GM19035 (cell line): ENCODE measurements around the gene LRRC3.
"Not testable (repeated sequence)": the region's sequence is repeated elsewhere in the genome, so short reads cannot be mapped to it uniquely, and the experiment has no call there.

Experiments used
- ATAC-seq: cut with Tn5 transposase; IDR thresholded peaks from one replicate; pipeline ENCODE4 v1.9.1; 2021; ENCODE audit not compliant: unreplicated experiment

Gene LRRC3, protein sequence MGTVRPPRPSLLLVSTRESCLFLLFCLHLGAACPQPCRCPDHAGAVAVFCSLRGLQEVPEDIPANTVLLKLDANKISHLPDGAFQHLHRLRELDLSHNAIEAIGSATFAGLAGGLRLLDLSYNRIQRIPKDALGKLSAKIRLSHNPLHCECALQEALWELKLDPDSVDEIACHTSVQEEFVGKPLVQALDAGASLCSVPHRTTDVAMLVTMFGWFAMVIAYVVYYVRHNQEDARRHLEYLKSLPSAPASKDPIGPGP

DNA sequence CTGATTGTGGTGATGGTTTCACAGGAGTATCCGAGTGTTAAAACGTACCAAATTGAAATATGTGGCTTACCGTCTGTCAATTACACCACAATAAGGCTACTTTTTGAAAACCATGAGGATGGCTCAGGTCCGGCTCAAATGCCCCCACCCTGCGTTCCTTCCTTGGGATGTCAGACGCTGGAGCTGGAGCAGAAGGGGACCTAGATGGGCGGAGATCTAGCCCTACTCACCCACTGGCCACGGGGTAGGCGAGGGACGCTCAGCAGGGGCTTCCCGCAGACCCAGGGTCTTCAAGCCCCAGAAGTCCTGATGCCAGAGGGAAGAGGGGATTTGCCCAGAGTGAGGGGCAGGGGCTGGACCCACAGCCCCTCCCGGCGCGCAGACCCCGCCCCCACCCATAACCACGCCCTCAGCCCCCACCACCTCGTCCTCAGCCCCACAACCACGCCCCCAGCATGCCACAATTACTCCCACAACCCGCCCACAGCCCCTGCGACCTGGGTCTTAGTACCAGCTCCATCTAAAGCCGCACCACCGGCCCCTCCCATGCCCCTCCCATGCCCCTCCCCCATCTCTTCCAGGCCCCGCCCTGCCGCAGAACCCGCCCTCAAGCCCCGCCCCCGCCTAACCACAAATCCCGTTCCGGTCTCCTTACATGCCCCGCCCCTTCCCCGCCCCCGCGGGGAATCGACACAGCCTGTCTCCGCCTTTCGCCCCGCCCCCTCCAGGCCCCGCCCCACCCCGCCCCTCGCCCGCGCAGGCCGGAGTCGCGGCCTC lies at the start of gene LRRC3:
TSS of gene LRRC3 (plus strand) at position 764 of the 777 bp plus-strand sequence. CDS start 1,135 bp downstream, outside the sequence.
- ATAC-seq: no peak

DNA sequence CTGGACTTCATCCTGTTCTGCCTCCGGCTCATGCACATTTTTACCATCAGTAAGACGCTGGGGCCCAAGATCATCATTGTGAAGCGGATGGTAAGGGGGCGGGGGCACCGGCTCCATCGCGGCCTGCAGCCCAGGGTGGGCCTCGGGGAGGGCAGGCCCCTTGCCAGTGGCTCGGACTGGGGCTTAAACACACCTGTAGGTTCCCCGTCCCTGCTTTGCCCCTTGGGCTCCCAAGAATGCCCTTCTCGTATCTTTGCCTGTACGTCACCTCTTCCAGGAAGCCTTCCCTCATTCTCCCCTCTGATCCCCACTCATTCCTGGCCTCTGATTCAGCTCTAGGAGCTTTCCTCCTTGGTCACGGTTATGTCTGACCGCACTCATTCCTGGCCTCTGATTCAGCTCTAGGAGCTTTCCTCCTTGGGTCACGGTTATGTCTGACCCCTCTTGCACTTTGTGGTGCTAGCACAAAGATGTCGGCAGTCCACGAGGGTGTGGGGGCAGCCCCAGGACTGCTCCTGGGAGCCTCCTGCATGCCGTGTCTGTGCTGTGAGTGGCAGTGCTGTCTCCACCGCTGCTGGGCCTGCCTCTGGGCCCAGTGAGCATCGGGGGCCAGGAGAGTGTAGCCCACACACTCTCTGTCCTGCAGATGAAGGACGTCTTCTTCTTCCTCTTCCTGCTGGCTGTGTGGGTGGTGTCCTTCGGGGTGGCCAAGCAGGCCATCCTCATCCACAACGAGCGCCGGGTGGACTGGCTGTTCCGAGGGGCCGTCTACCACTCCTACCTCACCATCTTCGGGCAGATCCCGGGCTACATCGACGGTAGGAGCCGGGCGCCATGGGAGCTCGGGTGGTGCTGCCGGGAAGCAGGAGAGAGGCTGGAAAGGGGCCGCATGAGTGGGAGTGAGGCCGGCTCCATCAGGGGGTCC lies 49.1 kb upstream of the LRRC3 start:
- ATAC-seq: no peak

DNA sequence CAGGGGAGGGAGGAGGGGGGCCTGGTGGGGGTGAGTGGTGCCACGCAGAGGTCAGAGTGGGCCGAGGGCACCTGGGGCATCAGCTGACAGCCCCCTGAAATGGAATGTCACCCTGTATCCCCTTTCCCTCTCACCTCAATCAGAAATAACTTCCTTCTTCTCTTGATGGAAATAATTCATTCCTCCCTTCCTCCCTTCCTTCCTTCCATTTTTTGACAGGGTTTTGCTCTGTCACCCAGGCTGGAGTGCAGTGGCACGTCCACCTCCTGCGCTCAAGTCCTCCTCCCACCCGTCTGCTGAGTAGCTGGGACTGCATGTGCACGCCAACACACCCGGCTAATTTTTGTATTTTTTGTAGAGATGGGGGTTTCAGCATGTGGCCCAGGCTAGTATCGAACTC lies 48.4 kb upstream of the LRRC3 start:
- ATAC-seq: no peak

DNA sequence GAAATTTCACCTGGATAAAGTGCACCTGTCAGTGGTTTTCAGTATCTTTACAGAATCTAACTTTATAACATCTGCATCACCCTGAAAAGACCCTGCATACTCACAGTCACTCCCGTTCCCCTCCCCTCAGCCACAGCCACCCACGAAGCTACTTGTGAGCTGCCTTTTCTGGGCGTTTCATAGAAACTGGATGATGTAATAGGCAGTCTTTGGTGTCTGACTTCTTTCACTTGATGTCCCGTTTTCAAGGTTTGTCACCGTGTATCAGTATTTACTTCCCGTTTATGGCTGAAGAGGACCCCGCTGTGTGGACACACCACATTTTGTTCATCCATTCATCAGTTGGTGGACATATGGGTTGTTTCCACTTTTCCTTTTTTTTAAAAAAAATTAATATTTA lies 47.8 kb upstream of the LRRC3 start:
- no peak for ATAC-seq

DNA sequence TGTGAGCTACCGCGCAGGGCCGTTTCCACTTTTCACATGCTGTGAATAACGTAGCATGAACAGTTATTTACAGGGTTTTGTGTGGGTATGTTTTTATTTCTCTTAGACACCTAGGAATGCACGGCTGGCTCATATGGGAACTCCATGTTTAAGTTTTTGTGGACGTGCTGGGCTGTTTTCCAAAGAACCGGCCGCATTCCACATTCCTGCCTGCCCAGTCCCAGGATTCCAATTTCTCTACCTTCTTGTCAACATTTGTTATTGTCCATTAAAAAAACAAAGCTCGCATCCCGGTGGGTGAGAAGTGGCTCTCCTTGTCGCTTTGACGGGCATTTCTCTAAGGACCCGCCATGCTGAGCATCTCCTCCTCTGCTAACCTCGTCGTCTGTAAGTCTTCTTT lies 47.1 kb upstream of the LRRC3 start:
- ATAC-seq: no peak

DNA sequence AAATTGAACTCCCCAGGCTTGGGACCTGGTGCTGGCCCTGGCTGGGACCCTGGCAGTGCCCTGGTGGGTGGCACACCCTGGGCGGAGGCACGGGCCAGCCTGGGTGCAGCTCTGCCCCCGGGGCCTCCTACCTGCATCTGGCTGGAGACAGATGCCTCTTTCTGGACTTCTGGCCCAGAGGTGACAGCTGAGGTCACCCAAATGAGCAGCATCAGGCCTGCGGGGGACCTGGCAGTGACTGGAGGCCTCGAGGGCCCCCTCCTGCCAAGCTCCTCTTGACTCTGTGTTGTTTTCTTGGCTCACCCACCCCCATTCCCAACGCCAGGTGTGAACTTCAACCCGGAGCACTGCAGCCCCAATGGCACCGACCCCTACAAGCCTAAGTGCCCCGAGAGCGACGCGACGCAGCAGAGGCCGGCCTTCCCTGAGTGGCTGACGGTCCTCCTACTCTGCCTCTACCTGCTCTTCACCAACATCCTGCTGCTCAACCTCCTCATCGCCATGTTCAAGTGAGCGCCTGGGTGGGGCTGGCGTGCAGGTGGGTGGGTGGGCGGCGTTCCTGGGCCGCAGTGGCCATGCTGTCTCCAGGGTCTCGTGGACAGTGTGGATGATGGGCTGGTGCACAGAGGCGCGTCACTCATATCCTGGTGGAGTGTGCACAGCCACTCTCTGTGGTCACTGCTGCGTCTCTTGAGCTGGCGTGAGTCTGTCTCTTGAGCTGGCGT lies 41.6 kb upstream of the LRRC3 start:
- no peak for ATAC-seq

DNA sequence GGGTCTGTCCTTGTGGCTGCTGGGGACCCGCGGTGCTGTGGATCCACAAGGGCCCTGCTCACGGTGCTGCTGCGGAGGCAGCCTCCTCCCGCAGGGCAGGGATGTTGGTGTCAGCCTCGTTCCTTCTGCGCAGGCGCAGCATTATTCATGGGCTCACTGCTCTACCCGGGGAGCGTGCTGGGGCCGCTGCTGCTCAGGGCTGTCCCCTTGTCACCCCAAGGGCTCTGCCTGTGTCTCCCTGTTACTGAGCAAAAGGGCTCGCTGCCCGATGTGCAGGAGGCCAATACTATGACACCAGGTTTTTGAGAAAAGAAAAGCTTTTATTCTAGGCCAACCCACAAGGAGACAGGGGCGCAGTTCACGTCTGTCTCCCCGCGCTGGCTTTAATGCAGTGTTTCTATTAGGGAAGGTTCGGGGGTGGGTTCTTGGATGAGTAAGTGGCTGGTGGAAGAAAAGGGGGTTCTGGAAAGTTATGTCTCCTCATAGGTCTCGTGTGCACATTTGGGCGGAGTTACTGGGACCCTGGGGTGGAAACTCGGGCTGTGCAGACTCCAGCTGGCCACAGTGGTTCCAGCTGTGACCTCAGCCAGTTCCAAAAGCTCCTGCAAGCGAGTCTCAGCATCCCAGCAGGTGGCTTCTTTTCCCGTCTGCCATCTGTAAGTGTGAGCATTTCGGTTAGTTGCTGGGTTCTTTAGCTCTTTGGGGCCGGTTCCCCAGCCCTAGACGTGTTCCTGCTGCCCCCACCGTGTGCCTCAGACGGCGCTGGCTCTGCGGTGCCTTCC lies 40.8 kb upstream of the LRRC3 start:
- ATAC-seq: no peak

DNA sequence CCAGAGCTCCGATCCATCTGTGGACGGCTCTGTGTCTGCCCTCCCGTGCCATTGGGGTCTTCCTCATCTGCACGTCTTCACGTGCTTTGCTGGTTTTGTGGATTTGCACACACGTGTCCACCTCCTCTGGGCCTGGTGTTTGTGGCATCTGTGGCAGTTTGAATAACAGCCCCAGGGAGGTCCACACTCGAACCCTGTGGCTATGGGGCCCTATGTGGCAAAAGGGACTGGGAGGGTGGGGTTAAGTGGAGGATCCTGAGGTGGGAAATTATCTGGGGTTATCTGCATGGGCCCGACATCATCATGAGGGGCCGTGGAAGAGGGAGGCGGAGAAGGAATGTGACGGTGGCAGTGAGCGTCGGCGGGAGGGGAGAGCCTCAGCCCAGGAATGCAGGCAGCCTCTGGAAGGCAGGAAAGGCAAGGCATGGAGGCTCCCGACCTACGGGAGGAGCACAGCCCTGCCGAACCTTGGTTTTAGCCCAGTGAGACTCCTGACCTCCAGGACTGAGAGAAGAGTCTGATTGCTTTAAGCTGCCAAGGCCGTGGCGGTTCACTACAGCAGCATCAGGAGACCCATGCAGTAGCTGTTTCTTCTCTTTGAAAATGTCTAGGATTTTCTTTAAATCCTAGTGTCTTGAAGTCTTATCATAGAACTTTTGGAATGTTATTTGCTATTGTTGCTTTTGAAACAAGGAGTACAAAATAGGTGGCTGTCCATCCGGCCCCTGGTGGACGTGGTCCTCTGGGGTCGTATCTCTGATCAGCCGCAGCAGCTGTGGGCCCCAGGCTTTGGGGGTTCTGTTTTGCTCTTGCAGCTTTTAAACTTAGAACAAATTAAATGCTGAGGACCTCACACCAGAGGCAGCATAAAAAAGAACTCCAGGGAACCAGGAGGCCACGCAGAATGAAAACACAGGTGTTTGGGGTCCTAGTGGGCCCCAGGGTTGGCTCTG lies 40.0 kb upstream of the LRRC3 start:
- no peak for ATAC-seq

DNA sequence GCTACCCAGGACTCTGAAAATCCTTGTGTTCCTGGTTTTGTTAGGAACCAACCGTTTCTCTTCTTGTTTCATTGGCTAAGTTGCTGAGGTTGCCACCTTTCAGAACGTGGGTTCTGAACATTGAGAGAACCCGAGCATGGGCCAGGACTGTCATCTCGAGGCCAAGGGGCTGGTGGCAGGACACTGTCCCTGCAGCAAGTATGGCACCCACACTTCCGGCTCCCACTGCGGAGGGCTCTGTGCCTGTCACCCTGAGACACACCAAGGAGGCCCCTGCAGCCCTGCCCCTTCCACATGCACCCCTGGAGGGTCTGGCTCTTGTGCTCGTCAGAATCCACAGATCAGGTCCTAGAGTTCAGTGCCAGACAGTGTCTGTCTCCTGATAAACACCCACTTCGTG lies 39.1 kb upstream of the LRRC3 start:
- no peak for ATAC-seq

DNA sequence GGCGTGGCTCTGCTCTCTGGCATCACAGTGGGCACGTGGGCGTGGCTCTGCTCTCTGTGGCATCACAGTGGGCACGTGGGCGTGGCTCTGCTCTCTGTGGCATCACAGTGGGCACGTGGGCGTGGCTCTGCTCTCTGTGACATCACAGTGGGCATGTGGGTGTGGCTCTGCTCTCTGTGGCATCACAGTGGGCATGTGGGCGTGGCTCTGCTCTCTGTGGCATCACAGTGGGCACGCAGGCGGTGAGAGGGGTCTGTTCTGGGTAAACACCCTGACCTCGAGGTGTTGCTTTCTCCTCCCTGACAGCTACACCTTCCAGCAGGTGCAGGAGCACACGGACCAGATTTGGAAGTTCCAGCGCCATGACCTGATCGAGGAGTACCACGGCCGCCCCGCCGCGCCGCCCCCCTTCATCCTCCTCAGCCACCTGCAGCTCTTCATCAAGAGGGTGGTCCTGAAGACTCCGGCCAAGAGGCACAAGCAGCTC lies 37.6 kb upstream of the LRRC3 start:
- not testable (repeated sequence) for ATAC-seq

DNA sequence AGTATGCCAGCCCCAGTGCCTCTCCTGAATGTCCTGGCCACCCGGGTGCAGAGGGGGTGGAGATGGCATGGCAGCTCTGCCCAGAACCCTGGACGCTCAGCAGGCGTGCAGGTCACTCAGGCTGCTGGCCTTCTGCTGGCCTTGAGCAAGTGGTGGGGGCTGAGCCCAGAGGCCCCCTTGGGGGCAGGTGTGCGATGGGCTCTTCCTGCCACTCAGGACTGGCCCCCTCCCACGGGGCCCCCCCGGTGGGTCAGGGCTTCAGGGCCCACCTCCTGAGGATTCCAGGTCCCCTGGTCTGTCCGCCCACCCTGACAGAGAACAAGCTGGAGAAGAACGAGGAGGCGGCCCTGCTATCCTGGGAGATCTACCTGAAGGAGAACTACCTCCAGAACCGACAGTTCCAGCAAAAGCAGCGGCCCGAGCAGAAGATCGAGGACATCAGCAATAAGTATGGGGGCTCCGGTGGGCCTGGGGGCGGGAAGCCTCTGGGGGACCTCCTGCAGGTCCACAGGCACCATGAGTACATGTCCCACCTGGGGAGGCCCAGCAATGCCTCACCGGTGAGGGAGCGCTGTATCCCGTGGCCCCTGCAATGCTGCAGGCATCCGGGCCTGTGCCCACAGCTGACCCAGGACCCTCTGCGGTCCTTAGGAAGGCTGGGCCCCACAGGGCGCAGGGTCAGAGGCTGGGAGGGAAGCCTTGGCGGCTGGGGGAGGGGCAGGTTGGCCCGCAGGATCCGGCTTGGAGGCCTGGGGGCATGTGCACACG lies 37.0 kb upstream of the LRRC3 start:
- no peak for ATAC-seq

DNA sequence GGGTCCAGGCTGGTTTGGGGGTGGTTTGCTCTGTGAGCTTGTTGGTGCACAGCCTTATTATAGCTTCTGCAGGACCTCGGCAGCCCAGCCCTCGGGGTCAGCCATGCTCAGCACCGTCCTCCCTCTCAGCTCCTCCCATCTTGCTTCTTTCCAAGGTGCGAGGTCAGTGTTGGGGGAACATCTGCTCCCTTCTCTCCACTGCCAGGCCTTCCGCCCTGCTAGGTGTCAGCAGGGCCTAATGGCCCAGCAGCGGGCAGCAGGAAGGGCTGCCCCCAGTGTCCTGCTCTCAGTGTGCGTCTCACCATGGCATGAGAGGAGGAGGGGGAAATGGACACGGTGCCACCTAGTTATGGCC lies 36.5 kb upstream of the LRRC3 start:
- no peak for ATAC-seq

DNA sequence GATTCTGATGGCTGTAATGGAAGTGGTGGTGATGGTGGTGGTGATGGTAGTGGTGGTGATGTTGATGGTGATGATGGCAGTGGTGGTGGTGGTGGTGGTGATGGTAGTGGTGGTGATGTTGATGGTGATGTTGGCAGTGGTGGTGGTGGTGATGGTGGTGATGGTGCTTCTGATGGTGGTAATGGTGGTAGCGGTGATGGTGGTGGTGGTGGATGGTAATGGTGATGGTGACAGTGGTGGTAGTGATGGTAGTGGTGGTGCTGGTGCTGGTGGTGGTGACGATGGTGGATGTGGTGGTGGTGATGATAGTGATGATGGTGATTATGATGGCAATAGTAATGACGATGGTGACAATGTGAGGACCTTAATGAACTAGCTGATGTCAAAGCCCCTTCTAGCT lies 35.6 kb upstream of the LRRC3 start:
- ATAC-seq: no peak

DNA sequence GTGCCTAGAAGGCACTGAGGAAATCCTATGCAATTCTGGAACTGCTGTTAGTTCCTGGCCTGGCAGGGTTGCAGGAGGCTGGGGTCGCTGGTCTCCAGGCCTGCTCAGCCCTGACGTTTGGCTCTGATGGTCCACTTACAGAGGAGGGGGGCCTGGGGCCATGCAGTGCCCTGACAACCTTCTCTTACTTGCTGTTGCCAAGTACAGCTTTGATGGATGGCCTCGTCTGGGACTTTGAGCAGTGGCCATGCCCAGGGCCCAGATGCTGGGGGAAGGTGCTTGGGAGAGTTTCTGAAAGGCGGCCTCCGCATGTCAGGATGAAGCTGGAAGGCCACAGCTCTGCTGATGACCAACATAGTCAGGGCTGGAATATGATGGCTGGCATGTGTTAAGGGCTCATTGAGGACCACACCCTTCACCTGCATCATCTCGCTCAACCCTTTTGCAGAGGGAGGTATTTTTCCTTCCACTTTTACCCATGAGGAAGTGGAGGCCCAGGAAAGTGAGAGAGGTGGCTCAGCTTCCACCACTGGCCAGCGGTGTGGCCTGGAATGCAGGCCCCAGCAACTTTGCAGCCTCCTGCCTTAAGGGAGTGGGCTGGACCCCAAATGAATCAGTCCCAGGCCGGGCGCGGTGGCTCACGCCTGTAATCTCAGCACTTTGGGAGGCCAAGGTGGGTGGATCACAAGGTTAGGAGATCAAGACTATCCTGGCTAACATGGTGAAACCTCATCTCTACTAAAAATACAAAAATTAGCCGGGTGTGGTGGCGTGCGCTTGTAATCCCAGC lies 34.7 kb upstream of the LRRC3 start:
- ATAC-seq: no peak

DNA sequence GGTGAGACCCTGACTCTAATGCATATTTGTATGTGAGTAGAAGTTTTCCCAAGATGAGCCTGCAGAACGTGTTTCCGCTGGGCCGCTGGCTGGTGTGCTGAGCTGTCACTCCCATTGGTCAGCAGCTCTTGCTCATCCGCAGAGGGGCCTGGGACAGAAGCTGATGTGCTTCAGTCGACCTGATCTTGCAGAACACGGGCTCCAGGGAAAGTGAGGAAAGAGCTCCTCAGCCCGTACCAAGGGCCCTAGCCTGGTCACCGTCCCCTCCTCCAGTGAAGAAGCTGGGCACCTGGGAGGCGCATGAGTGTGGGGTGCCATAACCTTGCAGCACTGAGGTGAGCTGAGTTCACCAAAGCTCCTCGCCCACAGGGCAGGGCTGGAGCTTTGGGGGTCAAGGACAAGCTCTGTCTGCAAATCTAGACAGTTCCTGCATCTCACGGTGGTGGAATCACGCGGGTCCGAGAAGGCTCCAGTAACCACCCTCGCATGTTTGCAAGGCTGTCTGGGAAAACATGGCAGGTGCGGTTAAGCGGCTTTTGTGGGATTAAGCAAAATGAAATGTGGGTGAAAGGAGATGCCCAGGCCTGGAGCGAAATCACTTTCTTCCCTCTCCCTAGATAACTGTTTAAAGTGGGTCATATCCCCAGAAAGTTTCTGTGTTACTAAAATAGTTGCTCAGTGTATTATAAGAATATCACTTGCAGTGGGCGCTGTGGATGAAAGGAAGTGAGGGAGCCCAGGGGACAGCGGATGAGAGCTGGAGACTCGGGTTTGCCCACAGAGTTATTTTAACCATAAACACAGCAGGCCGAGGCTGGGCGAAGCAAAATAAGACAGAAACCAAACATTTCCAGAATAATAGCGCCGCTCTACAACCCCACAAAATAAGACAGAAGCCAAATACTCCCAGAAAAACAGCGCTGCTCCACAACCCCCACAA lies 33.1 kb upstream of the LRRC3 start:
- no peak for ATAC-seq

DNA sequence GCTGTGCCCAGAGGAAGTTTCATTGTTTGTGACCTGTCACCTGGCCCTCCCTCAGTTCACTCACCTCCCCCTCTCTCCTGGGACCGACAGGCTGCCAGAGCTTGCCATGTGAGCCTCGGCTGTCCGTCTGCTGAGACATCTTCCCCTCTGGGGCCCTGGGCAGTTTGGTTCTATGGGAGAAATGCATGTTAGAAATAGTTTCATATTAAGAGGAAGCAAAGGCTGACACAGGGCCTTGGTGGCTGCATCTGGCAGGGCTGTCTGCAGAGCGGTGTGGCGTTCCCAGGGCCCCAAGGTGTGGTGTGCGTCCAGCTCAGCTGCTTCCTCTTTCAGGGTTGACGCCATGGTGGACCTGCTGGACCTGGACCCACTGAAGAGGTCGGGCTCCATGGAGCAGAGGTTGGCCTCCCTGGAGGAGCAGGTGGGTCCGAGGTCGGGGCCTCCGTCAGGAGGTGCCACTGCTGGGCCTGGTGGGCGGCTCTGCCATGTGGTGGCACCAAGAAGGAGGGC lies 31.9 kb upstream of the LRRC3 start:
- no peak for ATAC-seq
